ENCODE data around the gene KCNG2.

The KCNG2 gene

GRCh38 chr18:79812052-79812451, 14.3 kb downstream of the KCNG2 start:
- TF ChIP-seq ZNF558 (tag by site-specific recombination; IDR thresholded peaks at IDR 0.05) (peak; percentile 67), ZNF654 (tag by site-specific recombination; IDR thresholded peaks at IDR 0.05; ENCODE audit: low read depth) (no peak), ZNF394 (tag by site-specific recombination; IDR thresholded peaks at IDR 0.05; ENCODE audit: borderline replicate concordance) (no peak)
- Histone ChIP-seq H3K27ac (ENCODE audit: extremely low read depth, low read depth, low read length) (no peak overlapping the region), H3K4me3 (ENCODE audit: low read depth, low read length) (no peak overlapping the region), H3K4me1 (ENCODE audit: control insufficient read depth, insufficient read depth, low read length) (no peaks in the 10 kb centered on the region), H3K9me3 (ENCODE audit: control insufficient read depth, insufficient read depth, low read depth, low read length) (no peaks in the 10 kb centered on the region), H3K36me3 (ENCODE audit: control insufficient read depth in 2 of 2, insufficient read depth in 1 of 2, low read length in 2 of 2) (no peaks in the 10 kb centered on the region)
- POLR2A ChIA-PET = no interaction called here
- CTCF ChIA-PET = no interaction called here

- Histone ChIP-seq H3K36me3 (ENCODE audit: control insufficient read depth in 2 of 2, insufficient read depth in 1 of 2, low read length in 2 of 2) (no peaks in the 10 kb centered on the region), H3K4me3 (ENCODE audit: low read depth, low read length) (no peak overlapping the region), H3K9me3 (ENCODE audit: control insufficient read depth, insufficient read depth, low read depth, low read length) (no peaks in the 10 kb centered on the region), H3K4me1 (ENCODE audit: control insufficient read depth, insufficient read depth, low read length) (no peaks in the 10 kb centered on the region), H3K27ac (ENCODE audit: extremely low read depth, low read depth, low read length) (no peak overlapping the region)
- ChIA-PET CTCF (interaction anchor here (0.6 kb wide), 1 partner anchor 9 kb away, joined by 4 read pairs; no protein-coding TSS in a partner anchor), POLR2A (no interaction called here)
- TF ChIP-seq ZNF175 (tag by site-specific recombination; IDR thresholded peaks at IDR 0.05) (no peak), ZNF501 (tag by site-specific recombination; IDR thresholded peaks at IDR 0.05) (no peak), ZNF768 (tag by site-specific recombination; IDR thresholded peaks at IDR 0.05) (no peak), ZNF2 (tag by site-specific recombination; IDR thresholded peaks at IDR 0.05) (no peak), KLF10 (tag by site-specific recombination; IDR thresholded peaks at IDR 0.05) (no peak), ZNF292 (tag by site-specific recombination; IDR thresholded peaks at IDR 0.05; ENCODE audit: borderline replicate concordance, low read depth) (no peak), HIC1 (tag by site-specific recombination; IDR thresholded peaks at IDR 0.05) (no peak)
Measured at GRCh38 chr18:79814373-79814772, 16.6 kb downstream of the KCNG2 start.

- Histone ChIP-seq H3K4me3 (ENCODE audit: low read depth, low read length) (no peak overlapping the region), H3K36me3 (ENCODE audit: control insufficient read depth in 2 of 2, insufficient read depth in 1 of 2, low read length in 2 of 2) (no peaks in the 10 kb centered on the region), H3K9me3 (ENCODE audit: control insufficient read depth, insufficient read depth, low read depth, low read length) (no peaks in the 10 kb centered on the region), H3K4me1 (ENCODE audit: control insufficient read depth, insufficient read depth, low read length) (no peaks in the 10 kb centered on the region), H3K27ac (ENCODE audit: extremely low read depth, low read depth, low read length) (no peak overlapping the region)
- TF ChIP-seq ZNF501 (tag by site-specific recombination; IDR thresholded peaks at IDR 0.05) = no peak
- ChIA-PET POLR2A (no interaction called here), CTCF (no interaction called here)
Measured at GRCh38 chr18:79815657-79816056, 17.9 kb downstream of the KCNG2 start.

- Histone ChIP-seq H3K27ac (ENCODE audit: extremely low read depth, low read depth, low read length) (no peak overlapping the region), H3K4me1 (ENCODE audit: control insufficient read depth, insufficient read depth, low read length) (no peaks in the 10 kb centered on the region), H3K9me3 (ENCODE audit: control insufficient read depth, insufficient read depth, low read depth, low read length) (no peaks in the 10 kb centered on the region), H3K36me3 (ENCODE audit: control insufficient read depth in 2 of 2, insufficient read depth in 1 of 2, low read length in 2 of 2) (no peaks in the 10 kb centered on the region), H3K4me3 (ENCODE audit: low read depth, low read length) (no peak overlapping the region)
- POLR2A ChIA-PET = no interaction called here
- CTCF ChIA-PET = interaction anchor here (0.6 kb wide), 1 partner anchor 10 kb away, joined by 3 read pairs; no protein-coding TSS in a partner anchor
- no peak for TF ChIP-seq ZNF510 (tag by site-specific recombination; IDR thresholded peaks at IDR 0.05; ENCODE audit: insufficient replicate concordance)
- TF ChIP-seq ZNF266 (tag by site-specific recombination; IDR thresholded peaks at IDR 0.05; ENCODE audit: low read depth) = no peak
- TF ChIP-seq KLF10 (tag by site-specific recombination; IDR thresholded peaks at IDR 0.05) = no peak
- TF ChIP-seq ZNF664 (tag by site-specific recombination; IDR thresholded peaks at IDR 0.05) = no peak
- TF ChIP-seq HIC1 (tag by site-specific recombination; IDR thresholded peaks at IDR 0.05) = no peak
- TF ChIP-seq ZNF26 (tag by site-specific recombination; IDR thresholded peaks at IDR 0.05) = no peak
- TF ChIP-seq ZNF121 (tag by site-specific recombination; IDR thresholded peaks at IDR 0.05) = no peak
- TF ChIP-seq ZSCAN5A (tag by site-specific recombination; IDR thresholded peaks at IDR 0.05) = no peak
- TF ChIP-seq ZNF654 (tag by site-specific recombination; IDR thresholded peaks at IDR 0.05; ENCODE audit: low read depth) = no peak
- TF ChIP-seq ZNF148 (tag by site-specific recombination; IDR thresholded peaks at IDR 0.05; ENCODE audit: borderline replicate concordance) = no peak
- no peak for TF ChIP-seq ZNF521 (tag by site-specific recombination; IDR thresholded peaks at IDR 0.05)
Measured at GRCh38 chr18:79816092-79816491, 18.4 kb downstream of the KCNG2 start.
